Mesothelial cell of epicardium (in vitro differentiated cells): ENCODE results near the gene MAP2K6. TPM values are rescaled to one million over a fixed set of nuclear protein-coding genes. Genes with fewer than 3 reads are reported as not detected.

Source experiments
- DNase-seq, 2 experiments: peaks; one replicate each; pipeline ENCODE4 v3.0.0; 2021; ENCODE audit warnings: low spot score in 2 of 2; ENCODE audit not compliant: unreplicated experiment in 2 of 2
- H3K27ac Mint-ChIP-seq: 2 replicates; pipeline ENCODE4 v1.8.0; 2021; ENCODE audit warnings: mixed read lengths
- H3K27me3 Mint-ChIP-seq: 2 replicates; pipeline ENCODE4 v1.8.0; 2021; ENCODE audit warnings: low read depth, mixed read lengths
- H3K36me3 Mint-ChIP-seq: 2 replicates; pipeline ENCODE4 v1.8.0; 2021; ENCODE audit warnings: mixed read lengths
- H3K4me1 Mint-ChIP-seq: 2 replicates; pipeline ENCODE4 v1.8.0; 2021; ENCODE audit warnings: mixed read lengths
- H3K4me3 Mint-ChIP-seq: 2 replicates; pipeline ENCODE4 v1.8.0; 2021; ENCODE audit warnings: mild to moderate bottlenecking, moderate library complexity, mixed read lengths
- H3K9me3 Mint-ChIP-seq: 2 replicates; pipeline ENCODE4 v1.8.0; 2021; ENCODE audit warnings: mixed read lengths
- total RNA-seq: library from RNA; stranded (reverse); gene quantifications from 3 replicates; pipeline ENCODE4 v1.2.1, GENCODE V29; 2021
- TF ChIP-seq, protein P1 (sequence below): fragments of 200-600 bp; sonication (generic); IDR thresholded peaks from one replicate; pipeline ENCODE4 v1.5.0; 2021; ENCODE audit warnings: antibody characterized with exemption; ENCODE audit not compliant: unreplicated experiment

Gene MAP2K6
- total RNA-seq, 1 donor from 2014 or later, result 21.2 TPM

DNA sequence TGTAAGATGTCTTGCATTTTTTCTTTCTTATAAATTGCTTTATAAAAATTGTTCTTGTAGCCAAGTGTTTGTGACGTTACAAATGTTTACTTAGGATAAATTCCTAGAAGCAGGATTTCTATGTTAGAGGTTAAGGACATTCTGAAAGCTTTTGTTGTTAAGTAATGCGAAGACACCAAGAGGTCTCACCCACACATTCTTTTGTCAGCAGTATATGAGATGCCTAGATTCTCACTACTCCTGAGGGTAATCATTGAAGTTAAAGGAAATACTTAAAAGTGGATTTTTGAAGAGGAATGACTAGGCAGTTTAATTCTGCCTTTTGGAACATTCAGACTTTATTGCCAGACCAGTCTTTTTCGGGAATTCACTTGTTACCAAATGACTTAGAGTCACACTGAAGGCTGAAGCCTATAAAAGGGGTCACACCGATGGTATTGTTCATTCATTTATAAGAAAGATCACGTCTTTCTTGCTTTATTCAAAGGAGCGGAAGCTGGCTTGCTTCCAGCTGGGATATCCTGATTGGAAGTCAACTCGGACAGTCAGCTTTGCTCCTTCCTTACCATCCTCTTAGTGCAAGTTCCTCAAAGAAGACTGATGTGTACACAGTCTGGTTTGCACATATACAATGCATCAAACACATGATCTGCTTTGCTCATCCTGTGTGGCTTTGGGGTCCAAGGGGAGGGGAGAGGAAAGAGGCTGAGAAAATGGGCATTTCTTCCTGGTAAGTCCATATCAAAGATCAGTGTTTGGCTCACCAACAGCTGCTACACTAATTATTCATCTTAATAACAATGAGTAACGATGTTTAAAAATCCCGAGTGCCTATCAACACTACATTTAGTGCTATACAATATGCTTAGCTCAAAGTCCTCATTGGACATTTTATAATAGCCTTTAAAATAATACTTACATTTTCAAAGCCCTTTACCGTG lies 160.0 kb downstream of the MAP2K6 start:
- H3K4me1 Mint-ChIP-seq, result peaks cover 33% of the 10 kb centered on the region
- no peaks in the 10 kb centered on the region for H3K9me3 Mint-ChIP-seq
- H3K4me3 Mint-ChIP-seq, result no peak overlapping the region
- H3K27me3 Mint-ChIP-seq, result no peaks in the 10 kb centered on the region
- no peaks in the 10 kb centered on the region for H3K36me3 Mint-ChIP-seq
- peak overlapping the region; percentile 43 for H3K27ac Mint-ChIP-seq
- DNase-seq, result no peak
- TF ChIP-seq, protein P1, sequence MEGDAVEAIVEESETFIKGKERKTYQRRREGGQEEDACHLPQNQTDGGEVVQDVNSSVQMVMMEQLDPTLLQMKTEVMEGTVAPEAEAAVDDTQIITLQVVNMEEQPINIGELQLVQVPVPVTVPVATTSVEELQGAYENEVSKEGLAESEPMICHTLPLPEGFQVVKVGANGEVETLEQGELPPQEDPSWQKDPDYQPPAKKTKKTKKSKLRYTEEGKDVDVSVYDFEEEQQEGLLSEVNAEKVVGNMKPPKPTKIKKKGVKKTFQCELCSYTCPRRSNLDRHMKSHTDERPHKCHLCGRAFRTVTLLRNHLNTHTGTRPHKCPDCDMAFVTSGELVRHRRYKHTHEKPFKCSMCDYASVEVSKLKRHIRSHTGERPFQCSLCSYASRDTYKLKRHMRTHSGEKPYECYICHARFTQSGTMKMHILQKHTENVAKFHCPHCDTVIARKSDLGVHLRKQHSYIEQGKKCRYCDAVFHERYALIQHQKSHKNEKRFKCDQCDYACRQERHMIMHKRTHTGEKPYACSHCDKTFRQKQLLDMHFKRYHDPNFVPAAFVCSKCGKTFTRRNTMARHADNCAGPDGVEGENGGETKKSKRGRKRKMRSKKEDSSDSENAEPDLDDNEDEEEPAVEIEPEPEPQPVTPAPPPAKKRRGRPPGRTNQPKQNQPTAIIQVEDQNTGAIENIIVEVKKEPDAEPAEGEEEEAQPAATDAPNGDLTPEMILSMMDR, result no peak

DNA sequence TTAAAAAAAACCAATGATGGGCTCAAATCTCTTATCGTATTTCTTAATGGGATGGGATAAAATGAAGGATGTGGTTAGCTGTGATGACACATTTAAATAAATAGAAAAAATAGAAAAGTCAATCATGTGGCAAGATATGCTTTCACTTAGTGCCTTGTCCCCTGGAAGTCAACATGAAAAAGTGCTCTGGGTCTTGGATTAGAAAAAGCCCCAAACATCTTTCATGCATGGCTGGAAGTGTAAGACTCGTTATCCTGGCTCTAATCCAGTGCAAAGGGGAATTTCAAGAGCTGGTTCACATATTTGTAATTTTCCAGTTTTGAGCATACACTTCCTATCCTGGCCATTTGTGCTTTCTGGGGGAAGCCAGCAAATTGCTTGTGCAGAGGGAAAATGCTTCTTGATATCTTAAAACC lies 160.9 kb downstream of the MAP2K6 start:
- no peak for DNase-seq
- TF ChIP-seq, protein P1, result no peak
- peak overlapping the region; percentile 43 for H3K27ac Mint-ChIP-seq

GRCh38 chr17:69577098-69577497 lies 162.6 kb downstream of the MAP2K6 start:
- TF ChIP-seq, protein P1, result no peak
- H3K27ac Mint-ChIP-seq, result no peak overlapping the region
- H3K4me3 Mint-ChIP-seq, result no peak overlapping the region
- no peaks in the 10 kb centered on the region for H3K27me3 Mint-ChIP-seq
- no peak for DNase-seq
- H3K4me1 Mint-ChIP-seq, result peaks cover 32% of the 10 kb centered on the region
- H3K9me3 Mint-ChIP-seq, result peaks cover 8% of the 10 kb centered on the region
- no peaks in the 10 kb centered on the region for H3K36me3 Mint-ChIP-seq

More for the DNA sequence above, 160.9 kb downstream of the MAP2K6 start:
- Mint-ChIP-seq H3K27me3 (no peaks in the 10 kb centered on the region), H3K4me3 (no peak overlapping the region), H3K4me1 (peaks cover 32% of the 10 kb centered on the region), H3K9me3 (peaks cover 7% of the 10 kb centered on the region), H3K36me3 (no peaks in the 10 kb centered on the region)

- H3K27ac Mint-ChIP-seq, result no peak overlapping the region
- H3K9me3 Mint-ChIP-seq, result peaks cover 8% of the 10 kb centered on the region
- peaks cover 27% of the 10 kb centered on the region for H3K4me1 Mint-ChIP-seq
- no peak for DNase-seq
- TF ChIP-seq, protein P1, result no peak
- no peaks in the 10 kb centered on the region for H3K27me3 Mint-ChIP-seq
- H3K4me3 Mint-ChIP-seq, result no peak overlapping the region
- H3K36me3 Mint-ChIP-seq, result no peaks in the 10 kb centered on the region
Measured at GRCh38 chr17:69578385-69578936, 164.0 kb downstream of the MAP2K6 start.

DNA sequence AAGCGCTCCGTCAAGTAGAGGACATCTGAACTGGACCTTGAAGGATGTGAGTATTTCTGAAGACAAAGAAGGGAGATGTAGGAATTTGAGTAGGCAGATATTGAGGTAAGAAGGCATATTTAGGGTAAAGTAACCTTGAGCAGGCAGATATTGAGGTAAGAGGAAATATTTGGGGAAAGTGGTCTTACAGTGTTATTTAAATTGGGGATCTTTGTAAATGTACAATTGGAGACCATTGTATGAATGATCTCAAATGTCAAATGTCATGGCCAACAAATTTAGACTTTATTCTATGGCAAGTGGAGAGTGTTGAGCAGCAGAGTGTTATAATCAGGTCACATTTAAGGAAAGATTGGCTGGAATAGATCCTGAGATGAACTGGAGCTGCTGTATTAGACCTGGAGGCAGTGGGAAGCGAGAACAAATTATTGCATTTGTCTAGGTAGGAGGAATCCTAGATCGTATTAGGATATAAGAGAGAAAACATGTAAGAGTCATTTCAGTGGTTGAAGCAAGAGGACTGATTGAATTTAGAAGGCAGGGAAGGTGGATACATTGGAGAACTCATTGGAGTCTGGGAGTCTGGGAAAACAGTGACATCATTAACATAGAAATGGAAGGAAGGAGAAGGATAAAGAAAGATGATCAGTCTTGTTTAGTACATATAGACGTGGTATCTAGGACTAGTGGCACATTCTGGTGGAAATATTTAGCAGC lies 165.6 kb downstream of the MAP2K6 start:
- peaks cover 12% of the 10 kb centered on the region for H3K4me1 Mint-ChIP-seq
- peaks cover 10% of the 10 kb centered on the region for H3K9me3 Mint-ChIP-seq
- H3K27ac Mint-ChIP-seq, result no peak overlapping the region
- TF ChIP-seq, protein P1, result no peak
- no peaks in the 10 kb centered on the region for H3K27me3 Mint-ChIP-seq
- no peaks in the 10 kb centered on the region for H3K36me3 Mint-ChIP-seq
- H3K4me3 Mint-ChIP-seq, result no peak overlapping the region
- no peak for DNase-seq
